Epidermal melanocyte (primary cell): ENCODE results near the gene E2F8.

Experiments used
- DNase-seq: peaks from one replicate; pipeline ENCODE4 v3.0.0; 2011; ENCODE audit warnings: low spot score; ENCODE audit not compliant: insufficient read length

The E2F8 gene

GRCh38 chr11:19187114-19187832 lies 53.5 kb downstream of the E2F8 start:
- DNase-seq: no peak

- DNase-seq: no peak
Measured at GRCh38 chr11:19185516-19186052, 55.2 kb downstream of the E2F8 start.

GRCh38 chr11:19185036-19185435 lies 55.7 kb downstream of the E2F8 start:
- no peak for DNase-seq

- DNase-seq: no peak
Measured at GRCh38 chr11:19183646-19184045, 57.1 kb downstream of the E2F8 start.

- DNase-seq: no peak
Measured at GRCh38 chr11:19181531-19182261, 59.0 kb downstream of the E2F8 start.

- DNase-seq: no peak
Measured at GRCh38 chr11:19176629-19177186, 64.0 kb downstream of the E2F8 start.
